GM21360 (cell line): ENCODE results near the gene DCAF12.

Experiments
- ATAC-seq: cut with Tn5 transposase; IDR thresholded peaks from one replicate; pipeline ENCODE4 v1.9.1; 2021; ENCODE audit warnings: mild to moderate bottlenecking, moderate library complexity; ENCODE audit not compliant: unreplicated experiment

The DCAF12 gene

DNA sequence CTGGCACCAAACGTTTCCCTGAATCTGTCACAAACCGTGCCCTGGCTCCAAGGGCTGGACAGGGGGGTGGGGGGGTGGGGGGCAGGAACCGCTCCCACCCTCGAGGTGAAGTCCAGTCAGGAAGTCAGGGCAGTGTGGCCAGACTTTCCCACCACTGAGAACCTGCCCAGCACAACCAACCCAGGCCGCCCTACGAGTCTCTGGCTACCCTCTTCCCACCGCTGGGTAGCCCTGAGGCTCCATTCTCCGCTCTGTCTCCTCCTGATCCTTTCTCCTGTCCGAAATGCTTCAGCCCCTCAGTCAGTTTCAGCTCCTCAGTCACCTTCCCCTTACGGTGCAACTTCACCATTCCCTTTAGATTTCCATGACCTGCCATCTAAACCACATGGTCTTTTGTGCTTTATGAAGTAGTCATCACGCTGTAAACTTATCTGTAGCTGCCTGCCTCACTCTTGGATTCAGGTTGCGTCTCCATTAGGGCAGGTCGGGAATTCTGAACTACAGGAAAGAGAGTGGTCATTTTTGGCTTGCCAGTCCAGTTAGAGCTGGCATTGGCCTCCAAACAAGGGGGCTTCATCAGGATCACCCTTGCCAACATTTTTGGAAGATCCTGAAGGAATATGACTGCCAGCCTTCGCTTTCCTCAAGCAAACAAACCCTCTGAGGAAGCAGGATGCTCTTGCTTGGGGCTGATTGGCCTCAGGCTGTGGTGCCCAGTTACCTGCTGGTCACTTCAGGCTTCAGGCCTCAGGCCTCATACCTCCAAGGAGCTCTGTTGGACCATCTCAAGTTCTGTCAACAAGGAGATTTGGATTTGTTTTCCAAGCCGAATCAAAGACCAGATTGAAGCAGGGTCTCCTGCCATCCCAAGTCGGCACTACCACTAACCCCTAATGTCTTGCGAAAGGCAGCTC lies 794 bp upstream of the DCAF12 start:
- no peak for ATAC-seq

DNA sequence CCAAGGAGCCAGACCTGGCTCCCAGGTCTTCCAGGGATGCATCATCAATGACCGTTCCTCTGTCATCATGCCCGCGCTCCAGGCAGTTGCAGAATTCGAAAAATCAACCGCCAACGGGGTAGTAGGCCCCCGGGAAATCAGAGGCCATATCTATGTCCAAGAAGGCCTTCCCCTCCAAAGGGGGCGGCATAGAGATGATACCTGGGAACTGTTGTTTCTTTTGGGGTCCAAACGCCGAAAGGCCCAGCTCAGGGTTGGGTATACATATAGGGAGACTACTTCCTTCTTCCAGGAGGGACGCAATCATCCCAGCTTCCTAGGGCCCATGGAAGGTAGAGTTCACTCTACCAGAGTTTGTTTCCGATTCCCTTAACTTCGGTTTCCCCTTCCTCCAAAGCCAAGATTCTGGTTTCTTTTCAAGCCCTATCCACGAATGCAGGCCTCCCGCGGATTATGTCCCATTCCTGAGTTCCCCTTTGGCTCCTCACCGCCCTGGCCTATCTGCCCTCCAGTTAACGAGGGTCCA lies 754 bp downstream of the DCAF12 start:
- no peak for ATAC-seq

DNA sequence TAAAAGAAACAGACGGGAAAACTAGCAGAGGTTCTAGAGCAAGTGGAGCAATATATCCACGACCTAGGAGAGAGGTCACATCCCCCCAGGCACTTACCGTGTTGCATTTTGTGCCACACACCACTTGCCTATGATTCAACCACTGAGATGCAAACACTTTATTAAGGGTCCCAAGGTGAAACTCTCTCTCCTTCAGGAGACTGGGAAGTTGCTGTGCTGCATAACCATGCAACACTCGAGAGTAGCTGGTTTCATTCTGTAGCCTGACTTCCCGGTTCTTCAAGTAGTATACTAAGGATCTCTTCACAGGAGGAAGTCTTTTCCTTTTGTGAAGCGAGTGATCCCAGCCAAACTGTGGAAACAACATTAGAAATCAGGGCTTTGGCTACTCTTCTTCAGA lies 1.6 kb downstream of the DCAF12 start:
- ATAC-seq, result no peak

DNA sequence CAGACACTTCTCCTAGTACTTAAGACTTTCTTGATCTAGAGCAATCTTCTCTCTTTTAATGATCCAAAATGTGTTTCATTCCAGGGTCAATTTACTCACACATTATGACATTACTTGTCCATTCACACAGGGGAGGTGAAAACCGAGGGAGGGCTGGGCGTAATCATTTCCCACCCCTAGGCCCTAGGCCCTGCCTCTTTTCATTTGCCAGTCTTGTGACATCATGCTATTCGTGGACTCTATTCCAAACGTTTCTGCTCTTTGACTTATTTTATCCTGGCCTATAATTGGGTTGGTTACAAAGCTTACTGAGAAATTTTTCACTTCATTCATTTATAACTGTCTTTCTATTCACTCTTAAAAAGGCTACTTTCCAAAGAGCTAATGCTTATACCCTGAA lies 2.4 kb downstream of the DCAF12 start:
- no peak for ATAC-seq

DNA sequence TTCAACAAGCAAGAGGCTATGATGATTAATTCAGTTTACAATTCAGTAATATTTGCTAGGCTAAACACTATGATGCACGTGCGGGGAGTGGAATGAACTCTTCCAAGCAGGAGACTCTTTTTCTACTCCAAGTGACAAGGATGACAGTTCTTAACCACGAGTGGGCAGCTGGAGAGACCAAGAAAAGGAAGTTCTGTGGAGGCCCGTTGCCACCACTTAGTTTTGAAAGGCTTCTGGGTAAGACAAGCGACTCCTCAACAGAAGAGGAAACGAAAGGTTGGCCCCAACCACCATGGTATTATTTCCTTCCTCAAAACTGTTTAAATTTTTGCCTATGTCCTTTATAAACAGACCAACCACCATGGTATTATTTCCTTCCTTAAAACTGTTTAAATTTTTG lies 2.8 kb downstream of the DCAF12 start:
- ATAC-seq, result no peak

DNA sequence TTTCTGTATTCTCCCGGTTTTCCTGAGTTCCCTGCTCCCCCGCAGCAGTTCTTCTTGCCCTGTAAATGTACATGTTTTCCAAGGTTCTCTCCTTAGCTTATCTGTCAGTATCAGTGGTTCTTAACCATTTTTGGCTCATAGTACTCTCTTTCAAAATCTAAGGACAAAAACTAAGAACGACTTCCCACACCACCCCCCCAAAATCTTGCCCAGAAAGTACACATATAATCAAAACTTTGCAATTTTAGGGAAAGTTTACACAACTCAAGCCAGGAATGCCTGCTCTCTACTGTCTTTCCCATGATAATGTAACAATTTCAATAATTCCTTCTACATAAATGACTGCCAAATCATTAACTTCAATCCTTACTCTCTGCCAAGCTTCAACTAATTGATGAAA lies 4.5 kb downstream of the DCAF12 start:
- ATAC-seq, result no peak

DNA sequence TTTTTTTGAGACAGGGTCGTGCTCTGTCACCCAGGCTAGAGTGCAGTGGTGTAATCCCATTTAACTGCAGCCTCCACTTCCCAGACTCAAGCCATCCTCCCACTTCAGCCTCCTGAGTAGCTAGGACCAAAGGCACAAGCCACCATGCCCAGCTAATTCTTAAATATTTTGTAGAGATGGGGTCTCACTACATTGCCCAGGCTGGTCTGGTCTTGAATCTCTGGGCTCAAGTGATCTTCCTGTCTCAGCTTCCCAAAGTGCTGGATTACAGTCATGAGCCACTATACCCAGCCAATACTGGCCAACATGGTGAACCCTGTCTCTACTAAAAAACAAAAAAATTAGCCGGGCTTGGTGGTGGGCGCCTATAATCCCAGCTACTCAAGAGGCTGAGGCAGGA lies 6.8 kb downstream of the DCAF12 start:
- no peak for ATAC-seq

DNA sequence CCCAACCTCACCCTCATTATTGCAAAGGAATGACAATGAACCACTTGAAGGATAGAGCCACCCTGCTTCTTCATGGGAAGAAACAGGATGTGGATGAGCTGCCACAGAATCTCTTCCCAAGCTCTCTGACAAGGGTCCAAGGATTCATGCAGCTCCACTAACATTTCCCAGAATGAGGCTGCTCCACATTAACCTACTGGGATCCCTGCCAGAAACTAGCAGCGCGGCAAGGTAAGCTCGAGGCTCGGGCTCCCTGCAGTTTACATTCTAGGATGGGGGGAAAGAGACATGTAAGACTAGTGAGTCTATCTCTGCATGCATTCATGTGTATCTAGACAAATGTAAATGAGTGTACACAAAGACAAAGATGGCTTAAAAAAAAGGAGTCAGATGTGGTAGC lies 12.1 kb downstream of the DCAF12 start:
- ATAC-seq, result no peak

DNA sequence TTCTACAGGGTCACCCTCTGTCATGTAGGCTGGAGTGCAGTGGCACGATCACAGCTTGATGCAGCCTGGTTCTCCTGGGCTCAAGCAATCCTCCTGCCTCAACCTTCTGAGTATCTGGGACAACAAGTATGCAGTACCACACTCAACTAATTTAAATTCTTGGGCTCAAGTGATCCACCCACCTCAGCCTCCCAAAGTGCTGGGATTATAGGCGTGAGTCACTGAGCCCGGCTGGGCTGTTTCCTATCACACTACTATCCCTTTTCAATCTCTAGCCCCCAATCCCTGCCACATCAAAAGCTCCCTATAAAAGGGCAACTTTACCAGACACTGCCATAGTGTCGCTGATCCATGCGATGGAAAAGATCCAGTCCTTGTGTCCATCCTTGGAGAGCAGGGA lies 20.4 kb downstream of the DCAF12 start:
- ATAC-seq, result no peak

DNA sequence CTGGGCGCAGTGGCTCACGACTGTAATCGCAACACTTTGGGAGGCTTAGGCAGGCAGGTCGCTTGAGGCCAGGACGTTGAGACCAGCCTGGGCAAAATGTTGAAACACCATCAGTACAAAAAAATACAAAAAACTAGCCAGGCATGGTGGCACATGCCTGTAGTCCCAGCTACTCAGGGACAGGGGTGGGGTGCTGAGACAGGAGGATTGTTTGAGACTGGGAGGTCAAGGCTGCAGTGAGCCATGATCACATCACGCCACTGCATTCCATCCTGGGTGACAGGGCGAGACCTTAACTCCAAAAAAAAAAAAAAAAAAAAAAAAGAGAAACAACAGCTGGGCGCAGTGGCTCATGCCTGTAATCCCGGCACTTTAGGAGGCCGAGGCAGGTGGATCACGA lies 23.7 kb downstream of the DCAF12 start:
- no peak for ATAC-seq

DNA sequence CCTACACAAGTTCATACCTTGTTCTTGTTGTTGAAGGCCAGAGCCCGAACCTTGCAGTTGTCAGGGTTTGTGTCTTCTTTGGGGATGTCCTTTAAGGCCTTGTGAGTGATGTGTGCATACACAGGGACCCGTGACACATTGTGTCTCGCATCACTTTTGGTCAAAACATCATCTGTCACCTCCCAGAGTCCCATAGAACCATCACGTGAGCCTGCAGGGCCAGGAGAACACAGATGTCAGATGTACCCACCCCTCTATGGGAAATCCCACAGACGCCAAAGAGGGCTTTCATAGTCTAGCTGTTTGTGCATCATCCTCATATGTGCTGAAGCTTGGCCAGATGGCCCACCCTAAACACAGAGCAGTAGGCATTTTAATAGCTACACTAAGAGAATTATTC lies 28.2 kb downstream of the DCAF12 start:
- peak; percentile 60 for ATAC-seq

DNA sequence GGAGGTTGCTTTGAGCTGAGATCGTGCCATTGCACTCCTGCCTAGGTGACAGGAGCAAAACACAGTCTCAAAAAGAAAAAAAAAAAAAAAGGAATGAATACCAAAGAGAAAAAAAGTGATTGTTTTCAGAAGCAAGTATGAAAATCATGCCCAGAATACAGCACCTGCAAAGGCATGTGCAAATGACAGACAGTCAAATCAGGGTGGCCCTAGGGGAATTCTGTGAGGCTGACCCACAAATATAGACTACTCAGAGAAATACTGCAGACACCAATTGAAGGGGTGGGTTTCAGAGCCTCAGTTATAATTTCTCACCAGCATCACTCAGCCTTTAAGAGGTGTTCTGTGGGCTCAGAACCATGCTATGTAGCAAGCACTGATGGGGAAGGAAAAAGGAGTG lies 28.6 kb downstream of the DCAF12 start:
- peak; percentile 66 for ATAC-seq

DNA sequence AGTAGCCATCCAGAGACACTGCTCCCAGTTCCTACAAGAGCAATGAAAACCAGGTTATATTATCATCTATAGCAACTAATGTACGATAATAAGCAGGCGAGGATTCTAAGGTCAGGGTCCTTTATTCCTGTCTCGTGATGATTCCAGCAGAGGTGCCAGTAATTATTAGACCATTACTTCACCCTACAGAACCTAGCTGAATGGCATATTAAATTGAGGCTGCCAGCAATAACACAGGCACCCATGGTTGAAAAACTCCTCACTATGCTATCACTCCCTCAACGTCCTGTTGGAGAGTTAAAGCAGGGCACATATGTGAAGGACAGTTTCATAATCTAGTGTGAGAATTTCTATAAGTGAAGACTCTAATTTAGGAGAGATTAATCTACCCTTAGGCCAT lies 29.7 kb downstream of the DCAF12 start:
- ATAC-seq, result no peak

DNA sequence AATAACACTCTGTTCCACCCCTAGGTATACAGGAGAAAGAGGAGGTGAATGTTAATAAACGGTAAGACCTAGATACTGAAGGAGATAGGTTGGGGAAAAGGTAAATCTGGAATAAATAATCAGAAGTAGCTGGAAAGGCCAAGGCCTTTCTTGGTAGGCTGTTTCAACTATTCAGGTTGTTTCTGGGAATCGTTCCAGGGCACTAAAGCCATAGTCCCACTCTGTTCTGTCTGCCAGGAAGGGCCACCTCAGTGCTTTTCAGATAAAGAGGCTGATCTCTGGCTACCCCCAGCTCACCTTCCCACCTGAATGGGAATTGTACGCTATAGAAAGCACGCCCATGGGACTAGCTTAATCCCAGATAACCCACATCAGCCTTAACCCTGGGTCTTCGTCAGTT lies 32.9 kb downstream of the DCAF12 start:
- ATAC-seq, result no peak

DNA sequence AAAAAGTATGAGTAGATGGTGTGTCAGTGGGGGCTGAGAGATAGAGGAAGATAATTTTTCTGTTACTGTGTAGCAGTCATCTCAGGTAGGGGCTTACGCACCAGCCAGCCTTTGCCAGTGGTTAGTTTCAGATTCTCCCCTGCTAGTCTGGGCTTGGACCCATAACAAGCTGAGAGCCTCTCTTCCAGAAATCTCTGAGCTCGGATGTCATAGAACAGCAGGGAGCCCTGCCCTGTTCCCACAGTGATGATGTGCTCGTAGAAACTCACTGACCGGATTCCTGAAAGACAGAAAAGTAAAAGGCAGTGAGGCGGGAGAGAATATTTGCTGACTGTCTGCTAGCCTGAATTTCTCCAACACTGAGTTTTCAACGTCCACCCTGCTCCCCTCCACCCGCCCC lies 37.2 kb downstream of the DCAF12 start:
- no peak for ATAC-seq

DNA sequence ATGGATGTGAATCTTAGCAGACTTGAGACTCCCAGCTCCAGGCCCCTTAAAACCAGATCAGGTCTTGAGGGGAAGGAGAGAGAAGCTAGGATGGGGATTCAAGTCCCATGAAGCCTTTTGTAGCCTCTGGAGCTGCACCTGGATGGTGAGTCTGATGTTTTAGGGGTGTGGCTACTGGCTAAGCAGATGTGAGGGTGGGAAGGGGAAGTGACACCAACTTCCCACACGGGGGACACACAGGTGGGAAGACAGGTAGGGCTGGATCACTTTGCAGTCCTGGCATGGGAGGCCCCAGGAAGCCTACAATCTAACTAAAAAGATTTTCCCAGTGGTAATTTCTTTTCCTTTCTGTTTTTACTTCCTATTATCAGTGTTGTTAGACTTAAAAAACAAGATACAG lies 39.1 kb downstream of the DCAF12 start:
- ATAC-seq, result no peak

DNA sequence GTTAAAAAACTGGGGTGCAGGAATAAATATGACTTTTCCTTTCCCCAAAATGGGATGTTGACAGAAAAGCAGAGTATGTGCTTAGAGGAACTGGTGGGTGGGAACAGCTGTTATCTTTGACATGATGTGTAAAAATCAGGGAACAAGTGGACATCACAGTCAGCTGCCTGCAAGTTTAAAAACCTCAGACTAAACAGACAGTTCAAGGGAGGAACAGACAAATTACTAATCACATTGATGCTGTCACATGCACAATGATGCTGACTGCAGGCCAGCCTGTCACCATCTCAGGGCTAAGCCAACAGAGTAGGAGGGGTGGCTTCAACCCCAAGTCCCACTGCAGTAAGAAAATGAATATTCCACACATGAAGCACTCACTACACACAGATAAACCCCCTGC lies 39.6 kb downstream of the DCAF12 start:
- no peak for ATAC-seq

DNA sequence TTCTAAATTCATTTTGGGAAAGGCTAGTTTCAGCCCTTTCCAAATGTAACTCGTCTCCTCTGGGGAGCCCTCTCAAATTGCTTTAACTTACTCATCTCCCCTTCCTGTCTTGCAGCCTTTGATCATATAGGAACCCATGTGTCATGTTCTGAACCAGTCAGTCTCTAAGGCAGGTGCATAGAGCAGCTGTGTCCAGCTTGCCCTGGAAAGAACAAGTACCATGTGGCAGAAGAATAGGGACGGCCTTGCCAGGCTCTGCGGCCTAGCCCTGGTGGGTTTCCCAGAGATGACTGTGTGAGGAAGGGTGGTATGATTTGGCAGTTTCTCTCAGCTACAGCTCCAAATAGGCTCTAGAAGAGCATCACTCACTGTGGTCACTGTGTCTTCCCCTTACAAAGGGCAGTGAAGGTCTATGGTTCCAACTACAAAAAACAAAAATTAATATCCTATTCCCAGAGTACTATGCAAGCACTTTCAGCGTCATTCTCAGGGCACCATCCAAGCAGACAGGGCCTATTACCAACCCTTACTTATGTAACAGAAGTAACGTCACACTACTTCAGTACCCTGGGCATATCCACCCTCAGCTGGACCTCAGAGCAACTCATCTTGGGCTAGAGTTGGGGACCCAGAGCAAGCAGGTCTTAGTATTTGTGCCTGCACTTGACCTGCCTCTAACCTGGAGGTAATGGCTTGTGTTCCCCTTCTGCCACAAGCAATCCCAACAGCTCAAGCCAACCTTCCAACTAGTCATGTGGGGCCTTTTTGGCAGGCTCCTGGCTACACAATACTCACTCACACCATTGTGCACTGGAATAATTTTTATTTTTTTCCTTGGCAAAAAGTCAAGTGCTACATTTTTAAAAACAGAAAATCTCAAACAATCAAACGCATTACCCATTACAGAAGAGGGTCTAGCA lies 40.7 kb downstream of the DCAF12 start:
- no peak for ATAC-seq

DNA sequence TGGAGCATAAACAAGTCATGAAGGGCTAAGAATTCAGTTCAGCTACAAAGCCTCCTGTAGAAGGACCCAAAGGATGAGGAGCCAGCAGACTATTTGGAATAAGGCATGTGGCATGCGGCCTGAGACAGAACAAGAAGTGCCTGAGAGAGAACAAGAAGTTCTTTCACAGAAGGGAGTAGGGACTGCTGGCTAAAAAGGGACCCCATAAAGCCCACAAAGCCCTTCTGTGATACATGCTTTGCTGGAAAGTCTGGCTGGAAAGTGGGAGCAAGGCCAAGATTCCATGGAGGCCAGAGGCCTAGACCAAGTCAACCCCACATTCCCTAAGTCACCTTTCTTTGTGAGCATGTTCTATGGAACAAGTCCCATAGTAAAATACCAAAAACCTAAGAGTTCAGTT lies 41.9 kb downstream of the DCAF12 start:
- no peak for ATAC-seq

DNA sequence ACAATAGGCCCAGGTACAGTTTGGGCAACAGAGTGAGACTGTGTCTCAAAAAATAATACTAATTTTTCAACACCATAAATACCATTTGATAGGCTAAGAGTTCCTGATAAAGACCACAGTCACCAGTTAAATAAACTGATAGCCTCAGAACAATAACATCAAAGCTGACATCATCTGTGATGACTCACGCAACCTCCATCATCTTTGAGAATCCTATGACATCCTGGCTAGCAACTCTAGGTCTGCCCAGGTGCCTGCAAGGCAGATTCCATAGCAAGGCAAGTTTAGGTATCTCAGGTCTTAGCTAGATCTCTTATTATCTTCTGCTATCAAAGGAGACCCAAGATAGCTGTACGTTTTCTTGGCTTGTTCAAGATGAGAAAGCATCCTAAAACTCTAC lies 47.3 kb downstream of the DCAF12 start:
- ATAC-seq, result no peak

DNA sequence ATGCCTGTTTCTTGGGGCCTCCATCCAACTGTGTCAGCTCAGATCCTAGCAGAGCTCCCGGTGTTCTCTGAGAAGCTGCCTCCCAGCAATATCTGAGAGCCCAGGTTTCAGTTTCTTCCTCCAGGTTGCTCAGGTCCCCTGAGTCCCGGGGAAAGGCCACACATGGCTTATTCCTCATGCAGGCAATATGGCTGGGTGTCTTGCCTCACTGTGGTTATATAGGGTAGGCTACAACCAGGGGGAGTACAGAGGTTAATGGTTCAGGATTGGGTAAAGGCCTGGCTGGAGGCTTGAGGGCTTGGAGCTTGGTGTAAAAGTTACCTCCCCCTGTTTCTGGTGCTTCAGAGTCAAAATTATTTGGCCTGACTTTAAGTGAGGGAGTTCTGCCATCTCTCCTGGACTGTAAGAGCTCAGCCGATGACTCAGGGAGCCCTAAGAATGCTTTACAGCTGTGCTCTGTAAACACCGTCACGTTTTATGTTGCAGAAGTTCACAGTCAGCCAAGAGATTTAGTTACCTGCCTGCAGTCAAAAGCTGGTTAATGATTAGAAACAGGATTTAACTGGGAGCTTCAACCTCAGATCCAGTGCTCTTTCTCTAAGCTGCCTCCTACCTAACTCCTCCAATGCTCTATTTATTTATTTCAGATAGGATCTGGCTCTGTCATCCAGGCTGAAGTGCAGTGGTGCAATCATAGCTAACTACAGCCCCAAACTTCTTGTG lies 53.5 kb downstream of the DCAF12 start:
- ATAC-seq, result no peak
